Spinal cord (tissue), 10 donors: ENCODE results near the gene NOL3. TPM values are rescaled to one million over a fixed set of nuclear protein-coding genes. Genes with fewer than 3 reads are reported as not detected.

Experiments
- DNase-seq, 6 donors: peaks; one replicate each; pipeline versions ENCODE4 v3.0.0 to v3.0.0-alpha.2; 2013 to 2015; ENCODE audit warnings: low spot score in 6 of 6, low read depth in 4 of 6
- H3K27ac ChIP-seq: one replicate; pipeline ENCODE4 v1.5.1; 2013; ENCODE audit warnings: low read depth, low read length, control low read depth
- H3K27me3 ChIP-seq: one replicate; pipeline ENCODE4 v1.6.1; 2013; ENCODE audit warnings: low read length; ENCODE audit not compliant: control insufficient read depth, insufficient read depth
- H3K36me3 ChIP-seq: one replicate; pipeline ENCODE4 v1.6.1; 2013; ENCODE audit warnings: low read length; ENCODE audit not compliant: control insufficient read depth, insufficient read depth
- H3K4me1 ChIP-seq: one replicate; pipeline ENCODE4 v1.6.1; 2013; ENCODE audit warnings: low read length; ENCODE audit not compliant: control insufficient read depth, insufficient read depth
- H3K4me3 ChIP-seq: one replicate; pipeline ENCODE4 v1.5.1; 2013; ENCODE audit warnings: low read depth, low read length, control low read depth
- H3K9me3 ChIP-seq: one replicate; pipeline ENCODE4 v1.6.1; 2013; ENCODE audit warnings: low read length; ENCODE audit not compliant: control insufficient read depth, insufficient read depth
- WGBS: methylation state at CpG from one replicate; pipeline ENCODE4 v1.1.5; 2013; ENCODE audit warnings: missing lambda C conversion rate; ENCODE audit not compliant: insufficient coverage; 5-methylcytosine and 5-hydroxymethylcytosine counted together
- polyA plus RNA-seq, 2 donors: library from polyadenylated mRNA; unstranded; fragments of 120-200 nt; gene quantifications; one replicate each; pipeline ENCODE4 v1.2.1, GENCODE V29; 2013; ENCODE audit not compliant: insufficient read length in 2 of 2
- total RNA-seq, 2 donors: library from RNA; depleted of rRNA in 1 of 2; stranded (reverse); fragments of 120-200 nt in 1 of 2; fragments of >200 nt in 1 of 2; gene quantifications; one replicate each; pipeline versions ENCODE4 v1.2.3 to v1.2.4, GENCODE V29; 2013 to 2014
- donor health status: healthy.

Gene NOL3
- total and polyA plus RNA-seq, 4 donors = 14.0 to 25.4 (median 19.1) TPM

DNA sequence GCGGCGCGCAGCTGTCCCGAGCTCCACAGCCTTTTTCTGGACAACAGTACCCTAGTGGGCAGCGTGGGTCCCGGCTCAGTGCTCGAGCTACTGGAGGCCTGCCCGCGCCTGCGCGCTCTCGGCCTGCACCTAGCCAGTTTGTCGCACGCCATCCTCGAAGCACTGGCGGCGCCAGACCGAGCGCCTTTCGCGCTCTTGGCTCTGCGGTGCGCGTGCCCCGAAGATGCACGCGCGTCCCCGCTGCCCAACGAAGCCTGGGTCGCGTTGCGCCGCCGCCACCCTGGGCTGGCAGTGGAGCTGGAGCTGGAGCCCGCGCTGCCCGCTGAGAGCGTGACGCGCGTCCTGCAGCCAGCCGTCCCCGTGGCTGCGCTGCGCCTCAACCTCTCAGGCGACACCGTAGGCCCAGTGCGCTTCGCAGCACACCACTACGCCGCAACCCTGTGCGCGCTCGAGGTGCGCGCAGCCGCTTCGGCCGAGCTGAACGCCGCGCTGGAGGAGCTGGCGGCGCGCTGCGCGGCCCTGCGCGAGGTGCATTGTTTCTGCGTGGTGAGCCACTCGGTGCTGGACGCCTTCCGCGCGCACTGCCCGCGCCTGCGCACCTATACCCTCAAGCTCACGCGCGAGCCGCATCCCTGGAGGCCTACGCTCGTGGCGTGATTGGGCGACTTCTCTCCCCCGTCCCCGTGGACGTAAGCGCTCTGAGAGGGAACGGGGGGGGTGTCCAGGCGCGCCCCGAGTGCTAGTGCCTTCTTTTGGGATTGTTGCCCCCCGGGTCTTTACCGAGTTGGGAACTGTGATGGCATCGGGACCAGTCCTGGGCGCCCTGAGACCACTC is 7.0 kb upstream of the NOL3 start:
- Histone ChIP-seq H3K9me3 (no peaks in the 10 kb centered on the region), H3K27me3 (peaks cover 93% of the 10 kb centered on the region), H3K36me3 (peaks cover 13% of the 10 kb centered on the region), H3K4me3 (peak overlapping the region; percentile 33), H3K27ac (no peak overlapping the region), H3K4me1 (peaks cover 59% of the 10 kb centered on the region)
- peak in 4 of 6 donors; percentile 76 to 98 (median 86) for DNase-seq
- whole genome bisulfite sequencing = under 1% methylated on average over 96 of the region's 99 CpGs

DNA sequence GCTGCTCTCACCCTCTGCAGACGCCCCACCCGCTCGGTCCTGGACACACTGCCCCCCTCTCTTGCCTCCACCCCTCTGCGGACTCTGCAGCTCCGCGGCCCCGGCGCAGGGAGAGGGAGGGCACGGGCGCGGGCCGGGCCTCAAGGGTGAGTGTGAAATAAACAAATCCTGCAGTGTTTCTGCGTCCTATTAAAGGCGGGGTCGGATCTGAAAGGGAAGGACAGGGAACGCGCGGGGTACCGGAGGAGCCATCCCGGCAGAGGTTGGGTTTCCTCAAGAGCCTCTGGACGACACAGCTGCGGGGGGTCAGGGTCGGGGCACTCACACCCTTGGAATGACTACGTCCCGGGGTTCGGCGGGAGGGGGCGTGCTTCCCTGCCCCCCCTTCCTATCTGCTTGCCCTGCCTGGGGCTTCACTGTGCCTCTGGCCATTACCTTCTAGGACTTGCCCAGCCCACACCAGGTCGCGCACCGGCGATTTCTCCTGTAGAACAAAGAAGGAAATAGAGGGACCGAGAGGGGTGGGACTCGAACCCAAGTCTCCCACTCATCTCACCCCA is 6.3 kb upstream of the NOL3 start:
- peak overlapping the region; percentile 33 for H3K4me3 ChIP-seq
- H3K27me3 ChIP-seq = peaks cover 93% of the 10 kb centered on the region
- peaks cover 60% of the 10 kb centered on the region for H3K4me1 ChIP-seq
- no peak overlapping the region for H3K27ac ChIP-seq
- H3K9me3 ChIP-seq = no peaks in the 10 kb centered on the region
- DNase-seq = no peak
- 0% methylated on average over 25 of the region's 34 CpGs for WGBS
- peaks cover 13% of the 10 kb centered on the region for H3K36me3 ChIP-seq

DNA sequence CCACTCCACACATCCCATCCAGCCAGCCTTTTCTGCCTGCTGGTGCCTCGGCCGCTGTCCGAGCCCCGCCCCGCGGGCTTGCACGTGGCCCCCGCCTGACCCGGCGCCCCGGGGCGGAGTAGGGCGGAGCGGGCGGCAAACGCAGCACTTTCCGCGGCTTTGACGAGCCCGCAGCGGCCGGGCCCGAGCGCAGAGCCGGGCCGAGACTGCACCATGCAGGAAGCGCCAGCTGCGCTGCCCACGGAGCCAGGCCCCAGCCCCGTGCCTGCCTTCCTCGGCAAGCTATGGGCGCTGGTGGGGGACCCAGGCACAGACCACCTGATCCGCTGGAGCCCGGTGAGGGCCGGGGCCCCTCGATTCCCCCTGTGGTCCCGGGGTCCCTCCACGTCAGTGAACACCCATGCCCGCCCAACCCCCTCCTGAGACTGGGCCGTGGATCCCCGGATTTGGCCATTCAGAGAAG is 5.7 kb upstream of the NOL3 start, which contains the start of gene HSF4:
TSS of gene HSF4 (plus strand) at position 147 of the 463 bp plus-strand sequence. CDS start at position 214, 67 bp downstream.
- WGBS = under 1% methylated on average over 37 of the region's 41 CpGs
- H3K36me3 ChIP-seq = peaks cover 13% of the 10 kb centered on the region
- no peaks in the 10 kb centered on the region for H3K9me3 ChIP-seq
- H3K27ac ChIP-seq = no peak within 1 kb of the TSS
- H3K27me3 ChIP-seq = peaks cover 93% of the 10 kb centered on the region
- H3K4me1 ChIP-seq = peaks cover 60% of the 10 kb centered on the region
- H3K4me3 ChIP-seq = peak within 1 kb of the TSS; percentile 33
- DNase-seq = peak in 1 of 6 donors; percentile 43

DNA sequence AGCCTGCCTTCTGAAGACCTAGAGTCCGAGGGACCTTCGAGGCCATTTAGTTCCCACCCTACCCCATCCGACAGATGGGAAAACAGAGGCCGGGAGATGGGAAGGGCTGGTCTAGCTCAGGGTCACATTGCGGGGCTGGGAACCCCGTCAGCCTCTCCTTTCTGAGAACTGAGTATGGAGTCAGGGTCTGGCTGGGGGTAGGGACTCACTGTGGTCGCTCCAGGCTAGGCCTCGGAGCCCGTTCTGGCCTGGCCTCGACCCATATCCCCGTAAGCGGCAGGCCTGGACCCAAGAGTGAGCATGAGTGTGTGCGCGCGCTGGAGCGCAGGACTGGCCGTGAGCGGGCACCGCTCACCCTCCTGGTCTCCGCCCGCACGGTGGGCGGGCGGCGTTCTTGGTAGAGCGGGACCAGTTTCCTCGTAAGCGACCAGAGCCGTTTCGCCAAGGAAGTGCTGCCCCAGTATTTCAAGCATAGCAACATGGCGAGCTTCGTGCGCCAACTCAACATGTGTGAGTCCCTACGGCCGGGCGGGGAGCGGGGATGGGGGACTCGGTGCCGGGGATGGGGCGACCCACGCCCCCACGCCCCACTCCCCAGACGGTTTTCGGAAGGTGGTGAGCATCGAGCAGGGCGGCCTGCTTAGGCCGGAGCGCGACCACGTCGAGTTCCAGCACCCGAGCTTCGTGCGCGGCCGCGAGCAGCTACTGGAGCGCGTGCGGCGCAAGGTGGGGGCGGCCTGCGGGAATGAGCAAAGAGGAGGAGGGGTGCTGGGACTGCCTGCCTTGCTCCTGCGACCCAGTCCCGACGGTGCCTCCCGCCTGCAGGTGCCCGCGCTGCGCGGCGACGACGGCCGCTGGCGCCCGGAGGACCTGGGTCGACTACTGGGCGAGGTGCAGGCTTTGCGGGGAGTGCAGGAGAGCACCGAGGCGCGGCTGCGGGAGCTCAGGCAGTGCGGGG is 4.9 kb upstream of the NOL3 start:
- H3K27ac ChIP-seq = no peak overlapping the region
- no peaks in the 10 kb centered on the region for H3K9me3 ChIP-seq
- peaks cover 16% of the 10 kb centered on the region for H3K36me3 ChIP-seq
- DNase-seq = peak in 1 of 6 donors; percentile 41
- H3K4me1 ChIP-seq = peaks cover 61% of the 10 kb centered on the region
- 3% methylated on average over 76 of the region's 85 CpGs for WGBS
- H3K4me3 ChIP-seq = peak overlapping the region; percentile 21
- H3K27me3 ChIP-seq = peaks cover 91% of the 10 kb centered on the region

DNA sequence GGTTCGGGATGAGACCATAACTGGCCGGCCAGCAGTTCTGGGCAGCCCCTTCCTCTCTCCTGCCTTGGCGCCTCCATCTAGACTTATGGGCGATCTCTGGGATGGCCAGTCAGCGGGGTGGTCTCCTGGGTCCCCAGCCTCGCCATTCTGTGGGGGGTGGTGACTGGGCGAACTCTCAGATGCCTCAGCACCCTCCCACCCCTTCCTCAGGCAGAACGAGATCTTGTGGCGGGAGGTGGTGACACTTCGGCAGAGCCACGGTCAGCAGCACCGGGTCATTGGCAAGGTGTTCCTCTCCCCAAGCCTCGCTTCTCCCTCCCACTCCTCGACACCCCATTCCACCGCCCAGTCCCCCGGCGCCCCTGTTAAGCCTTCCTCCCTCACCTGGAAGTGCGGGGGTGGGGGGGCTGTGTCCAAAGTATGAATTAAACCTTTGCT is 4.2 kb upstream of the NOL3 start:
- no peak overlapping the region for H3K4me3 ChIP-seq
- H3K27me3 ChIP-seq = peaks cover 89% of the 10 kb centered on the region
- H3K27ac ChIP-seq = no peak overlapping the region
- H3K4me1 ChIP-seq = peaks cover 60% of the 10 kb centered on the region
- H3K36me3 ChIP-seq = peaks cover 16% of the 10 kb centered on the region
- WGBS = 14% methylated on average over 5 of the region's 18 CpGs
- no peaks in the 10 kb centered on the region for H3K9me3 ChIP-seq
- no peak for DNase-seq

DNA sequence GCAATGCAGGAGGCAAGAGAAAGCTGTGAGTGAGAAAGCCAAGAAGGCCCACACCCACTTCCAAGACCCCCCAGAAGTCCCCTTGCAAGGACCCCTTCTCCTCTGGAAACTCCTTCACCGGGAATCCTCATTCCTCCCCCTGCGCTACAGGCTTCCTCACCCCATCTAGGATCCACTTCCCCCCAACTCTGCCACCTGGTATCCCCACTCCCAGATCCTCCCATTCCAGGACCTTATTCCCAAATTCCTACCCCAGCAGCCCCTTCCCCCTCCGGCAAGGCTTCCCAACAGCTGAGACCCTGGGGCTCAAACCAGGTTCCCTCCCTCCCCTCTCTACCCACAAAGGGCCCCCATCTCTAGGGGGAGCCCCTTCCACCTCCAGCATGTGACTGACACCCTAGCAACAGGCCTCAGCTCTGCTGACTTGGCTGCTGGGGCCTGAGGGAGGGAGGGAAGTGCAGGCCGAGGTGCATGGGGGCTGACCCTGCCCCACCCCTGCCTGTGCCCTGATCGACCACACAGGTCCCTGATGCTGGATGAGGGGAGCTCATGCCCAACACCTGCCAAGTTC is 3.7 kb upstream of the NOL3 start:
- Histone ChIP-seq H3K4me1 (peaks cover 54% of the 10 kb centered on the region), H3K36me3 (peaks cover 16% of the 10 kb centered on the region), H3K27me3 (peaks cover 88% of the 10 kb centered on the region), H3K4me3 (no peak overlapping the region), H3K9me3 (no peaks in the 10 kb centered on the region), H3K27ac (no peak overlapping the region)
- DNase-seq = no peak
- WGBS = 34% methylated on average over 4 of the region's 5 CpGs

DNA sequence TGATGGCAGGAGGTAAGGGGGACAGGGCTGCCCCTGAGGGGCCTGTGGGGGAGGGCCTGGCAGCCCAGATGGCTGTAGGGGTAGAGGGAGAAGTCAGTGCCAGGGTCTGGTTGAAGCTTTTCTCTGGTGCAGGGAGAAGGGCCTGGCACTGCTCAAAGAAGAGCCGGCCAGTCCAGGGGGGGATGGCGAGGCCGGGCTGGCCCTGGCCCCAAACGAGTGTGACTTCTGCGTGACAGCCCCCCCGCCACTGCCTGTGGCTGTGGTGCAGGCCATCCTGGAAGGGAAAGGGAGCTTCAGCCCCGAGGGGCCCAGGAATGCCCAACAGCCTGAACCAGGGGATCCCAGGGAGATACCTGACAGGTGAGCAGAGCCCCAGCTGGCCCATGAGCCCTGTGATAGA is 2.8 kb upstream of the NOL3 start:
- no peak for DNase-seq
- H3K27me3 ChIP-seq = peaks cover 80% of the 10 kb centered on the region
- H3K4me1 ChIP-seq = peaks cover 49% of the 10 kb centered on the region
- no peaks in the 10 kb centered on the region for H3K9me3 ChIP-seq
- no peak overlapping the region for H3K27ac ChIP-seq
- H3K36me3 ChIP-seq = peaks cover 16% of the 10 kb centered on the region
- 48% methylated on average over 7 of the region's 7 CpGs for WGBS
- H3K4me3 ChIP-seq = no peak overlapping the region

DNA sequence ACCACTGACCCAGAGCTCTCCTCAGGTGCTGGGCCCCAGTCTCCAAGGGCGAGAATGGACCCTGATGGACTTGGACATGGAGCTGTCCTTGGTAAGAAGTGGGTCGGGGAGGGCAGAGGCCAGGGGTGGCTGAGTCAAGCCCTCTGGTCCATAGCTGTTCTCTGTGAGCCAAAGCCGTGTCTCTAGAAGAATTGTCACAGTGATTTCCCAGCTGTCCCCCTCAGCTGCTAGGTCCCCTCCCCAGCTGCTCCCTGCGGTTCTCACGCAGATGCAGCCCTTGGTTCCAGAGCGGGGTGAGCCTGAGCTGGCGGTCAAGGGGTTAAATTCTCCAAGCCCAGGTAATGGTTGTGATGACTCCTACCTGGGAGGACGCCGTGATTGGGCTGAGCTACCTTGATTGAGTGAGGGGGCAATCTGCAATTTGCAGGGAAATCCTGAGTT is 1.3 kb upstream of the NOL3 start:
- 24% methylated on average over 9 of the region's 9 CpGs for WGBS
- Histone ChIP-seq H3K27me3 (peaks cover 77% of the 10 kb centered on the region), H3K4me3 (no peak overlapping the region), H3K9me3 (no peaks in the 10 kb centered on the region), H3K36me3 (peaks cover 16% of the 10 kb centered on the region), H3K27ac (no peak overlapping the region), H3K4me1 (peaks cover 46% of the 10 kb centered on the region)
- no peak for DNase-seq
